ENCODE results near the gene TBC1D5. TPM values are rescaled to one million over a fixed set of nuclear protein-coding genes. Genes with fewer than 3 reads are reported as not detected.

TBC1D5 gene
- total and polyA plus RNA-seq, 8 donors = 47.4 to 74.8 (median 55.3) TPM

DNA sequence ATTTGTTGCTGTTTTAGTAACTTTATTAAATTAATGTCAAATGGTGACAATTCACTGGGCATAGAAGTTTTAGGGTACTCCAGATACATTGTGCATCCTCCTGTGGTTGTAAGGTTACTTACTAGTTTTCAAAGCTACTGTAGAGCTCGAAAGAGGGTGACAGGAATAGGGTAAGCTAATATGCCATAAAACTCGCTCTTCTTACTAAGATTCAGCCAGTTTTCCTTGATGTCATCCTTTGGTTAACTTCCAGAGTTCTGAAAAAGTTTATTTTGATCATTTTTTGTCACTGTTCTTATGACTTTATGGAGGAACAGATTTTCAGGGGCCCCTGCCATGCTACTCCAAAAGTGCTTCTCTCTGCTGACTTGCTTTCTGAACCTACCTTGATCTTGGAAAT lies 522.8 kb downstream of the TBC1D5 start:
- Histone ChIP-seq H3K4me3 (no peak overlapping the region), H3K4me1 (no peaks in the 10 kb centered on the region), H3K27ac (no peak overlapping the region), H3K9me3 (peaks cover 0 to 4% of the 10 kb centered on the region in 2 donors), H3K36me3 (no peaks in the 10 kb centered on the region), H3K27me3 (no peaks in the 10 kb centered on the region)
- ATAC-seq (no peak), DNase-seq (no peak)
- TF ChIP-seq, protein P1, sequence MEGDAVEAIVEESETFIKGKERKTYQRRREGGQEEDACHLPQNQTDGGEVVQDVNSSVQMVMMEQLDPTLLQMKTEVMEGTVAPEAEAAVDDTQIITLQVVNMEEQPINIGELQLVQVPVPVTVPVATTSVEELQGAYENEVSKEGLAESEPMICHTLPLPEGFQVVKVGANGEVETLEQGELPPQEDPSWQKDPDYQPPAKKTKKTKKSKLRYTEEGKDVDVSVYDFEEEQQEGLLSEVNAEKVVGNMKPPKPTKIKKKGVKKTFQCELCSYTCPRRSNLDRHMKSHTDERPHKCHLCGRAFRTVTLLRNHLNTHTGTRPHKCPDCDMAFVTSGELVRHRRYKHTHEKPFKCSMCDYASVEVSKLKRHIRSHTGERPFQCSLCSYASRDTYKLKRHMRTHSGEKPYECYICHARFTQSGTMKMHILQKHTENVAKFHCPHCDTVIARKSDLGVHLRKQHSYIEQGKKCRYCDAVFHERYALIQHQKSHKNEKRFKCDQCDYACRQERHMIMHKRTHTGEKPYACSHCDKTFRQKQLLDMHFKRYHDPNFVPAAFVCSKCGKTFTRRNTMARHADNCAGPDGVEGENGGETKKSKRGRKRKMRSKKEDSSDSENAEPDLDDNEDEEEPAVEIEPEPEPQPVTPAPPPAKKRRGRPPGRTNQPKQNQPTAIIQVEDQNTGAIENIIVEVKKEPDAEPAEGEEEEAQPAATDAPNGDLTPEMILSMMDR (IDR thresholded peaks at IDR 0.05) = no peak
- intact Hi-C loops (cut with DNase I) = no loop called here

DNA sequence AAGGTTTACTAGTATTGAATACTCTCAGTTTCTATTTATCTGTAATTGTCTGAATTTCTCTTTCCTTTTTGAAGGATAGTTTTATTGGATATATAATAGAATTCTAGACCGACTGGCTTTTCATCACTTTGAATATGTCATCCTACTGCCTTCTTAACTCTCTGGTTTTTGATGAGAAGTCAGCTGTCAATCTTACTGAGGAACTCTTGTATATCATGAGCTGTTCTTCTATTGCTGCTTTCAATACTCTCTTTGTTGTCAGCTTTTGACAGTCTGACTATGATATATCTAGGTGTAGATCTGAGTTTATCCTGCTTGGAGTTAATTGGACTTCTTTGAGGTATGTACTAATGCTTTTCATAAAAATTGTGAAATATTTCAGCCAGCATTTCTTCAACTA lies 523.8 kb downstream of the TBC1D5 start:
- intact Hi-C loops (cut with DNase I) = no loop called here
- no peak for ATAC-seq

DNA sequence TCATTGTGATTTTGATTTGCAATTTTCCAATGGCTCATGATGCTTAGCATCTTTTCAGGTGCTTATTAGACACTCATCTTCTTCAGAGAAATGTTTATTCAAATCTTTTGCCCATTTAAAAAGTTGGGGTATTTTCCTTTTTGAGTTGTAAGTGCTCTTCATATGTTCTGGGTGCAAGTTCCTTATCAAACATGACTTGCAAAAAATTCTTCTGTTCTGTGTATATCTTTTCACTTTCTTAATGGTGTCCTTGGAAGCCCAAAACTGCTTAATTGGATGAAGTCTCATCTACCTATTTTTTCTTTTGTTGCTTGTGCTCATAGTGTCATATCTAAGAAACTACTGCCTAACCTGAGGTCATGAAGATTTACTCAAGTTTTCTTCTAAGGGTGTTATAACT lies 524.8 kb downstream of the TBC1D5 start:
- no peak overlapping the region for H3K4me3 ChIP-seq
- TF ChIP-seq, protein P1 (IDR thresholded peaks at IDR 0.05) = no peak
- peaks cover 0 to 7% of the 10 kb centered on the region in 2 donors for H3K36me3 ChIP-seq
- peaks cover 0 to 4% of the 10 kb centered on the region in 2 donors for H3K9me3 ChIP-seq
- DNase-seq = no peak
- intact Hi-C loops (cut with DNase I) = no loop called here
- no peak for ATAC-seq
- no peak overlapping the region for H3K27ac ChIP-seq
- H3K4me1 ChIP-seq = no peaks in the 10 kb centered on the region
- no peaks in the 10 kb centered on the region for H3K27me3 ChIP-seq

More for the DNA sequence above, 523.8 kb downstream of the TBC1D5 start:
- Histone ChIP-seq H3K9me3 (peaks cover 0 to 4% of the 10 kb centered on the region in 2 donors), H3K27me3 (no peaks in the 10 kb centered on the region), H3K36me3 (no peaks in the 10 kb centered on the region), H3K27ac (no peak overlapping the region), H3K4me1 (no peaks in the 10 kb centered on the region), H3K4me3 (no peak overlapping the region)
- TF ChIP-seq, protein P1 (IDR thresholded peaks at IDR 0.05) = no peak
- no peak for DNase-seq

DNA sequence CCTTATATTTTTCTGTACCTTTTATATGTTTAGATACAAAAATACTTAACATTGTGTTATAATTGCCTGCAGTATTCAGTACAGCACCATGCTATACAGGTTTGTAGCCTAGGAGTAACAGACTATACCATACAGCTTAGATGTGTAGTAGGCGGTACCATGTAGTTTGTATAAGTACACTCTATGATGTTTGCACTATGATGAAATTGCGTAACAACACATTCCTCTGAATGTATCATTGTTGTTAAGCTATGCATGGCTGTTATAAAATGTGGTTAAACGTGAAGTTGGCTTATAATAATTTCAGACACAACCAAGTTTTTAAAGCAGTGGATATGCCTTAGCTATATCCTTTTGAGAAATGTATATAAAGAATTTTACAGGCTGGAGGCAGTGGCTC lies 529.3 kb downstream of the TBC1D5 start:
- H3K9me3 ChIP-seq = no peaks in the 10 kb centered on the region
- peak in 1 of 4 donors; percentile 31 for DNase-seq

DNA sequence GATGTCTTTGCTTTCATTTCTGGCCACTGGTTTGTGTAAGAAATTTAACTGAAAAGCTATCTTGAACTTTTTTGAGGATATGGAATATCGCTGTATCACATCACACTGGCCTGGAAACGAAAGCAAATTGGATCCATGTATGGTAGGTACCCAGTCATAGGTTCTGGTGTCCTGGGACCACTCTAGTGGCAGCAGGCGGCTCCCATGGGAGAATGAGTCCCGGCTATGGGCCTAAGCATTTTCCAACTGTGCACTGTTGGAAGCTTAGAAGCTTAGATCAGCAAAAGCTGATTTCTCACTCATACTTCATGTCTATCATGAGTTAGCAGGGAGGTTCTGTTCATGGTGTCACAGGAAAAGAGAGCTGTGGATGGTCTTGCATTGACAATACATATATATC lies 534.5 kb downstream of the TBC1D5 start:
- Histone ChIP-seq H3K27ac (no peak overlapping the region), H3K4me3 (no peak overlapping the region), H3K36me3 (peaks cover 0 to 12% of the 10 kb centered on the region in 2 donors), H3K9me3 (peaks cover 0 to 8% of the 10 kb centered on the region in 2 donors), H3K4me1 (no peaks in the 10 kb centered on the region), H3K27me3 (no peaks in the 10 kb centered on the region)
- DNase-seq (no peak), ATAC-seq (no peak)
- intact Hi-C loops (cut with DNase I) = no loop called here
- TF ChIP-seq, protein P1 (IDR thresholded peaks at IDR 0.05) = no peak

More for the DNA sequence above, 529.3 kb downstream of the TBC1D5 start:
- H3K4me3 ChIP-seq = no peak overlapping the region
- ATAC-seq = peak; percentile 52
- no peak overlapping the region for H3K27ac ChIP-seq
- intact Hi-C loops (cut with DNase I) = no loop called here
- no peaks in the 10 kb centered on the region for H3K4me1 ChIP-seq
- no peaks in the 10 kb centered on the region for H3K27me3 ChIP-seq
- TF ChIP-seq, protein P1 (IDR thresholded peaks at IDR 0.05) = no peak
- peaks cover 0 to 7% of the 10 kb centered on the region in 2 donors for H3K36me3 ChIP-seq
